Measurements from ENCODE around the gene GPR6. TPM values are rescaled to one million over a fixed set of nuclear protein-coding genes. Genes with fewer than 3 reads are reported as not detected.

Gene GPR6
- total RNA-seq, 1 donor from 2014 or later, result not detected

GRCh38 chr6:109964949-109965348 lies 13.2 kb upstream of the GPR6 start:
- H3K27ac Mint-ChIP-seq, result no peak overlapping the region
- intact Hi-C loops (cut with micrococcal nuclease), result no loop called here
- H3K4me1 Mint-ChIP-seq (ENCODE audit: low read depth), result no peaks in the 10 kb centered on the region
- H3K4me3 Mint-ChIP-seq, result no peak overlapping the region
- H3K36me3 Mint-ChIP-seq (ENCODE audit: low read depth), result no peaks in the 10 kb centered on the region
- DNase-seq (ENCODE audit: low spot score), result no peak
- no peaks in the 10 kb centered on the region for H3K9me3 Mint-ChIP-seq
- no peaks in the 10 kb centered on the region for H3K27me3 Mint-ChIP-seq (ENCODE audit: insufficient read depth)

DNA sequence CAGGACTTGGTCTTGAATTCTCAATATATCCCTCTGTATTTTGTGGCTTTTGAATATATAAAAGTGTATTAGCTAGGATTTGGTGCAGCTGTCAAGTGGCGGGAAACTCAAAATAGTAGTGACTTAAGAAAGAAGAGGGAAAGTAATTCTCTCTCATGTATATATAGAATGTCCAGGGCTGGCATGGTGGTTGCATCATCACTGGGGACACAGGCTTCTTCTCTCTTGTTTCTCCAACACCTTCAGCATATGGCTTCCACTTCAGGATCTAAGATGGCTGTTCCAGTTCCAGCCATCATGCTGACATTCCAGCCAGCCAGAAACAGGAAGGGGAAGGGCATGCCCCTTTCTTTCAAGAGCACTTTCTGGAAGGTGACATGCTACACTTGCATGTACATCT lies 11.8 kb upstream of the GPR6 start:
- no peaks in the 10 kb centered on the region for H3K27me3 Mint-ChIP-seq (ENCODE audit: insufficient read depth)
- H3K4me1 Mint-ChIP-seq (ENCODE audit: low read depth), result no peaks in the 10 kb centered on the region
- H3K4me3 Mint-ChIP-seq, result no peak overlapping the region
- H3K27ac Mint-ChIP-seq, result no peak overlapping the region
- no peaks in the 10 kb centered on the region for H3K9me3 Mint-ChIP-seq
- DNase-seq (ENCODE audit: low spot score), result no peak
- H3K36me3 Mint-ChIP-seq (ENCODE audit: low read depth), result no peaks in the 10 kb centered on the region
- intact Hi-C loops (cut with micrococcal nuclease), result no loop called here

DNA sequence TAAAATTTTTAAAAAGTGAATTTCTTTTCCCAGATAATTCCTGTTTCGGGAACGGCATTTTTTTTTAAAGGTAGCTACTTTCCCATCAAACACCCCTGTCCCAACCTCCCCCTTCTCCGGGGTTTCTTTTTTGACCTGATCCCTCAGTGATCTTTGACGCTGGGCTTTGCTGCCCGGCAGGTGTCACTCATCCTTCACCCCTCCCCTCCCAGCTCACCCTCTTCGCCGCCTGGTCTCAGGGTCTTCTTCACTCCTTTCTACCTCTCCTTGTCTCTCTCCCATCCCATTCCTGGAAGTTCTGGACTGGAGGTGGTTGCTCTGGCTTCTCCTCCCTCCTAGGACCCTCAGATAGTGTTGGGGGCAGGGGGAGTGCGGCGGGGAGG lies 329 bp upstream of the GPR6 start:
- no peaks in the 10 kb centered on the region for H3K36me3 Mint-ChIP-seq (ENCODE audit: low read depth)
- peaks cover 17% of the 10 kb centered on the region for H3K27me3 Mint-ChIP-seq (ENCODE audit: insufficient read depth)
- no peaks in the 10 kb centered on the region for H3K9me3 Mint-ChIP-seq
- no peak overlapping the region for H3K4me3 Mint-ChIP-seq
- no peak overlapping the region for H3K27ac Mint-ChIP-seq
- intact Hi-C loops (cut with micrococcal nuclease), result no loop called here
- no peaks in the 10 kb centered on the region for H3K4me1 Mint-ChIP-seq (ENCODE audit: low read depth)
- DNase-seq (ENCODE audit: low spot score), result no peak

DNA sequence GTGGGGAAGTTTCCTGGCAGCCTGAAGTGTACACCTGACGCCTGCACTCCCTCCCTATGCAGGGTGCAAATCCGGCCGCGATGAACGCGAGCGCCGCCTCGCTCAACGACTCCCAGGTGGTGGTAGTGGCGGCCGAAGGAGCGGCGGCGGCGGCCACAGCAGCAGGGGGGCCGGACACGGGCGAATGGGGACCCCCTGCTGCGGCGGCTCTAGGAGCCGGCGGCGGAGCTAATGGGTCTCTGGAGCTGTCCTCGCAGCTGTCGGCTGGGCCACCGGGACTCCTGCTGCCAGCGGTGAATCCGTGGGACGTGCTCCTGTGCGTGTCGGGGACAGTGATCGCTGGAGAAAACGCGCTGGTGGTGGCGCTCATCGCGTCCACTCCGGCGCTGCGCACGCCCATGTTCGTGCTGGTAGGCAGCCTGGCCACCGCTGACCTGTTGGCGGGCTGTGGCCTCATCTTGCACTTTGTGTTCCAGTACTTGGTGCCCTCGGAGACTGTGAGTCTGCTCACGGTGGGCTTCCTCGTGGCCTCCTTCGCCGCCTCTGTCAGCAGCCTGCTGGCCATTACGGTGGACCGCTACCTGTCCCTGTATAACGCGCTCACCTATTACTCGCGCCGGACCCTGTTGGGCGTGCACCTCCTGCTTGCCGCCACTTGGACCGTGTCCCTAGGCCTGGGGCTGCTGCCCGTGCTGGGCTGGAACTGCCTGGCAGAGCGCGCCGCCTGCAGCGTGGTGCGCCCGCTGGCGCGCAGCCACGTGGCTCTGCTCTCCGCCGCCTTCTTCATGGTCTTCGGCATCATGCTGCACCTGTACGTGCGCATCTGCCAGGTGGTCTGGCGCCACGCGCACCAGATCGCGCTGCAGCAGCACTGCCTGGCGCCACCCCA lies 1.2 kb downstream of the GPR6 start:
- Mint-ChIP-seq H3K27me3 (ENCODE audit: insufficient read depth) (peaks cover 17% of the 10 kb centered on the region), H3K27ac (no peak overlapping the region), H3K4me3 (no peak overlapping the region), H3K36me3 (ENCODE audit: low read depth) (no peaks in the 10 kb centered on the region), H3K9me3 (no peaks in the 10 kb centered on the region), H3K4me1 (ENCODE audit: low read depth) (no peaks in the 10 kb centered on the region)
- intact Hi-C loops (cut with micrococcal nuclease), result no loop called here
- DNase-seq (ENCODE audit: low spot score), result no peak

GRCh38 chr6:109984410-109984809 lies 6.3 kb downstream of the GPR6 start:
- Mint-ChIP-seq H3K4me3 (no peak overlapping the region), H3K36me3 (ENCODE audit: low read depth) (no peaks in the 10 kb centered on the region), H3K9me3 (no peaks in the 10 kb centered on the region), H3K27ac (no peak overlapping the region), H3K4me1 (ENCODE audit: low read depth) (no peaks in the 10 kb centered on the region), H3K27me3 (ENCODE audit: insufficient read depth) (peaks cover 13% of the 10 kb centered on the region)
- intact Hi-C loops (cut with micrococcal nuclease), result no loop called here
- DNase-seq (ENCODE audit: low spot score), result no peak

- Mint-ChIP-seq H3K27me3 (ENCODE audit: insufficient read depth) (peaks cover 8% of the 10 kb centered on the region), H3K36me3 (ENCODE audit: low read depth) (no peaks in the 10 kb centered on the region), H3K4me3 (no peak overlapping the region), H3K27ac (no peak overlapping the region), H3K9me3 (no peaks in the 10 kb centered on the region), H3K4me1 (ENCODE audit: low read depth) (no peaks in the 10 kb centered on the region)
- intact Hi-C loops (cut with micrococcal nuclease), result no loop called here
- no peak for DNase-seq (ENCODE audit: low spot score)
Measured at GRCh38 chr6:109987196-109987595, 9.1 kb downstream of the GPR6 start.

DNA sequence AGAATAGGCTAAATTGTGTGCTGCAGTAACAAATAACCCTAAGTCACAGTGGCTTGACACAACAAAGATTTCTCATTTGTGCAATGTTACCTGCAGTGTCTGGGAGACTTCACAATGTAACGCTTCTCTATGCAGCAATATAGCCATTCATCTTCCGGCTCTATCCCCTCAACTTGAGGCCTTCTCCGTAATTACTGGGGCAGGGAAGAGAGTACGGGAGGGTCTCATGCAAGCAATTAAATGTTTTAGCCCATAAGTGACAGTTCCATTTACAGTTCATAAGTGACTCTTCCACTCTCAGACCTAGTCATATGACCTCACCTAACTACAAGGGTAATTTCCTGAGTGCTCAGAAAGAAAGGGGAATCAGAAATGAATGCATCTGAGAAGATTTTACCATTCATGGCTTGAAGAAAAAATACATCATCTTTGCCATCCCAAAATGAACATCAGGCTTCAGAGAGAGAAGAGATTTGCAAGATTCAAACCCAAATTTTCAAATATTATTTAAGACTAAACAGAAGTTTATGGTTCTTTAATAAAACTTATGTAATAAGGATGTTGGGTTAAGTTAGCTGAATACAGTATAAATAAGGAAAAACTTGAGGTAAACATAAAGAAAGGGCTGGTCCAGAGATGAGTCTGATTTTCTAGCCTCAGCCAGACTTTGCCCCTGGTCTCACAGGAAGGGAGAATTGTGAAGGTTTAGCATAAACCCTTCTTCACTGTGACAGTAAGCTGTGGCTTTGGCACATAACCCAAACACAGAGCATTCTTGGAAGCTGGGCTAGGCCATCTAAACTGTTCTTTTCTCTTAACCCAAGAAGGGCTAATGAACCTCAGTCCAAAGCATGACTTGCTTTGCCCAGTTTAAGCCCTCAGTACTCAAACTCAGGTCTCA lies 13.3 kb downstream of the GPR6 start:
- Mint-ChIP-seq H3K9me3 (no peaks in the 10 kb centered on the region), H3K27me3 (ENCODE audit: insufficient read depth) (peaks cover 11% of the 10 kb centered on the region), H3K4me1 (ENCODE audit: low read depth) (no peaks in the 10 kb centered on the region), H3K27ac (no peak overlapping the region), H3K4me3 (no peak overlapping the region), H3K36me3 (ENCODE audit: low read depth) (no peaks in the 10 kb centered on the region)
- DNase-seq (ENCODE audit: low spot score), result no peak
- intact Hi-C loops (cut with micrococcal nuclease), result no loop called here

GRCh38 chr6:109998159-109998785 lies 20.2 kb downstream of the GPR6 start:
- no peak for DNase-seq (ENCODE audit: low spot score)
- intact Hi-C loops (cut with micrococcal nuclease), result no loop called here
- H3K27ac Mint-ChIP-seq, result no peak overlapping the region
- H3K4me1 Mint-ChIP-seq (ENCODE audit: low read depth), result no peaks in the 10 kb centered on the region
- H3K36me3 Mint-ChIP-seq (ENCODE audit: low read depth), result no peaks in the 10 kb centered on the region
- peaks cover 10% of the 10 kb centered on the region for H3K27me3 Mint-ChIP-seq (ENCODE audit: insufficient read depth)
- H3K9me3 Mint-ChIP-seq, result no peaks in the 10 kb centered on the region
- H3K4me3 Mint-ChIP-seq, result no peak overlapping the region

DNA sequence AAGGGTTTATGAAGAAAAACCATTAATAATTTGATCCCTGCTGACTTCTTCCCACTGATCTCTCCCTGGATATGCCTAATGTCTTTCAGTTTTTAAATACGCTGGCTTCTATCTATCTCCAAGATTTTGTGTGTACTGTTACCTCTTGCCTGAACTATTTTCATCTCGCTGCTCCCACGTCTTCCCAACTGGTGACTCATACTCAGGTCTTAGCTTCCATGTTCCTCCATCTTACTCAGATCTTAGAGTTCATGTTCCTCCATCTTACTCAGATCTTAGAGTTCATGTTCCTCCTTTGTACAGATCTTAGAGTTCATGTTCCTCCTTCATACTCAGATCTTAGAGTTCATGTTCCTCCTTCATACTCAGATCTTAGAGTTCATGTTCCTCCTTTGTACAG lies 21.6 kb downstream of the GPR6 start:
- no peaks in the 10 kb centered on the region for H3K9me3 Mint-ChIP-seq
- DNase-seq (ENCODE audit: low spot score), result no peak
- peaks cover 10% of the 10 kb centered on the region for H3K27me3 Mint-ChIP-seq (ENCODE audit: insufficient read depth)
- intact Hi-C loops (cut with micrococcal nuclease), result no loop called here
- H3K36me3 Mint-ChIP-seq (ENCODE audit: low read depth), result no peaks in the 10 kb centered on the region
- no peak overlapping the region for H3K27ac Mint-ChIP-seq
- no peaks in the 10 kb centered on the region for H3K4me1 Mint-ChIP-seq (ENCODE audit: low read depth)
- no peak overlapping the region for H3K4me3 Mint-ChIP-seq

DNA sequence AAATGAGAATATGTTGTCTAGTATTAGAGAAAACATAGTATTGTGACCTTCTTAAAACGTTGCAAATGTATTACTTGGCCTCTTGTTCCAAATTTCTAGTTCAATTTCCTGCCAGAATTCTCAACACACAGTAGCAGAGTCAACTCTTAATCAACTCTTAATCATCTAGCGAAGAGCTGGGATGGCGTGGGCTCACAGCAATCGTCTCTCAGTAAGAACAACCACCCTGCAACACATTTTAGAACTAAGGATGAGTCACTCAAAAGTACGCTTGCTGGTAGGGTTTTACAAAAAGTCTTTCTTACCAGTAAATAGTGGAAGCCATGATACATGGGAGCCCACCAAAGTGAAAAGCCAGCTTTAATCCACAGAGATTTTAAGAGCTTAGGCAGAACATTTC lies 24.6 kb downstream of the GPR6 start:
- intact Hi-C loops (cut with micrococcal nuclease), result no loop called here
- Mint-ChIP-seq H3K27ac (no peak overlapping the region), H3K36me3 (ENCODE audit: low read depth) (no peaks in the 10 kb centered on the region), H3K27me3 (ENCODE audit: insufficient read depth) (peaks cover 11% of the 10 kb centered on the region), H3K4me1 (ENCODE audit: low read depth) (no peaks in the 10 kb centered on the region), H3K9me3 (no peaks in the 10 kb centered on the region), H3K4me3 (no peak overlapping the region)
- DNase-seq (ENCODE audit: low spot score), result no peak

DNA sequence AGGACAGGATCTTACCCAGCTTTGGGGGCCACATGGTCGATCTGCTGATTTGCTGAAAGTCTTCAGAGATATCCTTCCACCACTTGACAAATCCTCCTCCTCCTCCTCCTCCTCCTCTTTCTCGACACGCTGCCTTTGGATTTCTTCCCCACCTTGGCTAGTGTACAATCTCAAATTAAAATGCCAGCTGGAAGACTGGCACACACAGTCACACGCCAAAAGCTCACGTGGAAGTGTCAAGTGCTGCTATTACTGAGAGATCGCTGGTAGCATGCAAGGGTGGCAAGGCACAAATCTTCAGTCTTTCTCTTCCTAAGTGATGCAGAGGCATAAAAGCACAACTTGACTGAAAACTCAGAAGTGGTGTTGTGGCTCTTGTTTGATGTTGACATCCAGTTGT lies 35.3 kb downstream of the GPR6 start:
- intact Hi-C loops (cut with micrococcal nuclease), result no loop called here
- no peaks in the 10 kb centered on the region for H3K27me3 Mint-ChIP-seq (ENCODE audit: insufficient read depth)

GRCh38 chr6:110015206-110015605 lies 37.1 kb downstream of the GPR6 start:
- no peaks in the 10 kb centered on the region for H3K9me3 Mint-ChIP-seq
- H3K27ac Mint-ChIP-seq, result no peak overlapping the region
- no peaks in the 10 kb centered on the region for H3K4me1 Mint-ChIP-seq (ENCODE audit: low read depth)
- H3K27me3 Mint-ChIP-seq (ENCODE audit: insufficient read depth), result no peaks in the 10 kb centered on the region
- no peaks in the 10 kb centered on the region for H3K36me3 Mint-ChIP-seq (ENCODE audit: low read depth)
- intact Hi-C loops (cut with micrococcal nuclease), result no loop called here
- no peak overlapping the region for H3K4me3 Mint-ChIP-seq
- no peak for DNase-seq (ENCODE audit: low spot score)

More for the DNA sequence above, 35.3 kb downstream of the GPR6 start:
- DNase-seq (ENCODE audit: low spot score), result no peak
- no peaks in the 10 kb centered on the region for H3K9me3 Mint-ChIP-seq
- no peak overlapping the region for H3K4me3 Mint-ChIP-seq
- no peak overlapping the region for H3K27ac Mint-ChIP-seq
- no peaks in the 10 kb centered on the region for H3K36me3 Mint-ChIP-seq (ENCODE audit: low read depth)
- H3K4me1 Mint-ChIP-seq (ENCODE audit: low read depth), result no peaks in the 10 kb centered on the region

DNA sequence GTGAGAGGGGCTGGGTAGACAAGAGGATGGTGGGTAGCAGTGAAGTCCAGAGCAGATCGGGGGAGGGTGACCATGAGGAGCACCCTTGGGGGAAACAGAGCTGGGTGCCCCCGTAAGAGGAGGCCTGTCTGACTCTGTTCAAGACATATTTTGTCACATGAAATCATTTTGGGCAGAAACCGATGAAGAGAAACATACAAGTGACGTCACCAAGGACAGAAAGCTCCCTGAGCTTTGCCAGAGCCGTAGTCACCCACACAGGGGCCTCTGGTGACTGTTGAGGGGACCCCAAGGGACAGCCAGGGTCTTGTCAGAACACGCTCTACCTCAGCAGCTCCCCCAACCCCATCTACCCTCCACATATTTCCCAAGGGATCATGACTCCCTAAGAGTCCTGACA lies 39.2 kb downstream of the GPR6 start:
- Mint-ChIP-seq H3K36me3 (ENCODE audit: low read depth) (no peaks in the 10 kb centered on the region), H3K4me1 (ENCODE audit: low read depth) (peaks cover 9% of the 10 kb centered on the region), H3K9me3 (no peaks in the 10 kb centered on the region), H3K27ac (no peak overlapping the region), H3K4me3 (no peak overlapping the region), H3K27me3 (ENCODE audit: insufficient read depth) (no peaks in the 10 kb centered on the region)
- no peak for DNase-seq (ENCODE audit: low spot score)
- intact Hi-C loops (cut with micrococcal nuclease), result no loop called here

Data from activated T-helper 1 cell treated with anti-CD3 and anti-CD28 coated beads, Interleukin-12 subunit alpha, Interleukin-12 subunit beta, Interleukin-2, Interleukin-4 antibody, amounts not matched to agents 30 ng/mL and 10 ng/mL and 1 ng/mL, durations not matched to agents 14 hours and 24 hours and 36 hours (primary cell).